ENCODE measurements around the gene CDH10. TPM values are rescaled to one million over a fixed set of nuclear protein-coding genes. Genes with fewer than 3 reads are reported as not detected.

CDH10 gene
- total RNA-seq (2014; rRNA removed; shearing (Covaris generic)) (not detected in 2 replicates), total RNA-seq (2022) (not detected in 2 replicates), Bru-seq, nascent RNA (not detected), BruChase-seq, experiment 1, labeled RNA remaining after a 6-hour chase (not detected), BruChase-seq, experiment 2, labeled RNA remaining after a 2-hour chase (not detected)
- long read RNA-seq, result 0 reads

GRCh38 chr5:24644761-24645160, at the start of gene CDH10:
Gene CDH10, minus strand, starts transcription at chr5:24644978. Its CDS starts 51,488 bp downstream, at chr5:24593490.
- H3K4me3 ChIP-seq (ENCODE audit: low read depth, low read length, poor library complexity, severe bottlenecking), result no peak within 1 kb of the TSS

GRCh38 chr5:24693609-24694008, 48.8 kb upstream of the CDH10 start:
- no peaks in the 10 kb centered on the region for H3K79me2 ChIP-seq (ENCODE audit: insufficient read depth, low read depth, low read length)
- H3K9me2 ChIP-seq (ENCODE audit: insufficient read depth, low read length), result no peaks in the 10 kb centered on the region
- no peak overlapping the region for H3K4me2 ChIP-seq (ENCODE audit: low read length)
- intact Hi-C loops (cut with micrococcal nuclease; ENCODE audit: unreplicated experiment), result no loop called here
- H3K4me3 ChIP-seq (ENCODE audit: low read depth, low read length, poor library complexity, severe bottlenecking), result no peak overlapping the region
- no peaks in the 10 kb centered on the region for H3K36me3 ChIP-seq (ENCODE audit: insufficient read depth, low read length)
- no peaks in the 10 kb centered on the region for H4K20me1 ChIP-seq (ENCODE audit: insufficient read depth, low read length)
- POLR2A ChIA-PET, result no interaction called here
- no TSS peak for BruUV-seq (replicated peaks)
- TF ChIP-seq CTCF (conservative IDR thresholded peaks at IDR 0.05; ENCODE audit: low read length) (no peak), EZH2phosphoT487 (IDR thresholded peaks at IDR 0.05; ENCODE audit: borderline replicate concordance, low read depth, low read length) (no peak)
- CTCF ChIA-PET (ENCODE audit: unreplicated experiment), result no interaction called here
- no peaks in the 10 kb centered on the region; the same call in 1 of the 2 replicates for H3K9me3 ChIP-seq (ENCODE audit: low read length)
- no peak for DNase-seq (ENCODE audit: low spot score)
- no peak overlapping the region for H3K27ac ChIP-seq (ENCODE audit: low read depth, low read length, poor library complexity, severe bottlenecking)
- H3K4me1 ChIP-seq (ENCODE audit: insufficient read depth, low read length, poor library complexity, severe bottlenecking), result no peaks in the 10 kb centered on the region
- no peak overlapping the region for H2AFZ ChIP-seq (ENCODE audit: low read length)

More at GRCh38 chr5:24644761-24645160, at the start of gene CDH10:
- BruUV-seq (replicated peaks), result no TSS peak
- Histone ChIP-seq H3K79me2 (ENCODE audit: insufficient read depth, low read depth, low read length) (no peaks in the 10 kb centered on the region), H3K4me2 (ENCODE audit: low read length) (no peak within 1 kb of the TSS), H3K9me3 (ENCODE audit: low read length) (no peaks in the 10 kb centered on the region), H3K4me1 (ENCODE audit: insufficient read depth, low read length, poor library complexity, severe bottlenecking) (no peaks in the 10 kb centered on the region), H3K9me2 (ENCODE audit: insufficient read depth, low read length) (no peaks in the 10 kb centered on the region), H4K20me1 (ENCODE audit: insufficient read depth, low read length) (no peaks in the 10 kb centered on the region), H3K36me3 (ENCODE audit: insufficient read depth, low read length) (no peaks in the 10 kb centered on the region), H3K27ac (ENCODE audit: low read depth, low read length, poor library complexity, severe bottlenecking) (no peak within 1 kb of the TSS), H2AFZ (ENCODE audit: low read length) (no peak within 1 kb of the TSS)
- no peak for DNase-seq (ENCODE audit: low spot score)
- intact Hi-C loops (cut with micrococcal nuclease; ENCODE audit: unreplicated experiment), result loop anchor here (5.0 to 10.0 kb wide), 2 partner anchors 412 to 670 kb away; no protein-coding TSS in a partner anchor
- ChIA-PET CTCF (ENCODE audit: unreplicated experiment) (no interaction called here), POLR2A (interaction anchor here (0.6 to 0.7 kb wide), 2 partner anchors 77 to 1424 kb away, joined by 3 to 5 read pairs; no protein-coding TSS in a partner anchor)
- no peak for TF ChIP-seq EZH2phosphoT487 (IDR thresholded peaks at IDR 0.05; ENCODE audit: borderline replicate concordance, low read depth, low read length)
- TF ChIP-seq CTCF (conservative IDR thresholded peaks at IDR 0.05; ENCODE audit: low read length), result no peak

DNA sequence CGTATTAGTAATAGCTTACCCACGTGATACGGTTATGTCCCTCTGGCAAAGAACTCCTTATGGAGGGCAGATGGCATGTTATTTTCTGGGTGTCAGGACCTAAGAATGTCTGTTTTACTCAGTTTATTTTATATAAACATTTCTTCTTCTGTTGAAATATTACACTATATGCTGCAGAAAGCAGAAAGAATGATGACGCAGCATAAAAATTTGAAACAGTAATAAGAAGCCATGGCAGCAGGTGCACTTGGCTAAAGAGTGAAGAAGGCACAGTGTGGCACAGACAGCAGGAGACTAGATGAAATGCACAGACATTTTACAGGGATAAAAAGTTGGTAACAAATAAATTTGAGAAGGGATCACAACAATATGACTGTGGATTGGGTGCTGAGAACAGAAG, 46.3 kb upstream of the CDH10 start:
- no peak overlapping the region for H3K27ac ChIP-seq (ENCODE audit: low read depth, low read length, poor library complexity, severe bottlenecking)
- no peaks in the 10 kb centered on the region for H4K20me1 ChIP-seq (ENCODE audit: insufficient read depth, low read length)
- BruUV-seq (replicated peaks), result no TSS peak
- POLR2A ChIA-PET, result interaction anchor here (0.5 to 1.1 kb wide), 4 partner anchors 10 to 1047 kb away, joined by 3 to 4 read pairs (median 4); no protein-coding TSS in a partner anchor
- TF ChIP-seq EZH2phosphoT487 (IDR thresholded peaks at IDR 0.05; ENCODE audit: borderline replicate concordance, low read depth, low read length) (no peak), CTCF (conservative IDR thresholded peaks at IDR 0.05; ENCODE audit: low read length) (no peak)
- H3K79me2 ChIP-seq (ENCODE audit: insufficient read depth, low read depth, low read length), result no peaks in the 10 kb centered on the region
- H3K36me3 ChIP-seq (ENCODE audit: insufficient read depth, low read length), result no peaks in the 10 kb centered on the region
- H3K9me2 ChIP-seq (ENCODE audit: insufficient read depth, low read length), result no peaks in the 10 kb centered on the region
- intact Hi-C loops (cut with micrococcal nuclease; ENCODE audit: unreplicated experiment), result no loop called here
- H3K4me1 ChIP-seq (ENCODE audit: insufficient read depth, low read length, poor library complexity, severe bottlenecking), result no peaks in the 10 kb centered on the region
- DNase-seq (ENCODE audit: low spot score), result no peak
- H3K9me3 ChIP-seq (ENCODE audit: low read length), result 0 out of 2 replicates have a peak, but pooled peaks cover 8% of the 10 kb centered on the region
- no peak overlapping the region for H3K4me2 ChIP-seq (ENCODE audit: low read length)
- CTCF ChIA-PET (ENCODE audit: unreplicated experiment), result no interaction called here
- no peak overlapping the region for H3K4me3 ChIP-seq (ENCODE audit: low read depth, low read length, poor library complexity, severe bottlenecking)
- H2AFZ ChIP-seq (ENCODE audit: low read length), result no peak overlapping the region
